ENCODE measurements around the gene MAST4. TPM values are rescaled to one million over a fixed set of nuclear protein-coding genes. Genes with fewer than 3 reads are reported as not detected.

The MAST4 gene
- total and polyA plus RNA-seq, 2 experiments from 2014 or later: 4.2 to 6.0 TPM

DNA sequence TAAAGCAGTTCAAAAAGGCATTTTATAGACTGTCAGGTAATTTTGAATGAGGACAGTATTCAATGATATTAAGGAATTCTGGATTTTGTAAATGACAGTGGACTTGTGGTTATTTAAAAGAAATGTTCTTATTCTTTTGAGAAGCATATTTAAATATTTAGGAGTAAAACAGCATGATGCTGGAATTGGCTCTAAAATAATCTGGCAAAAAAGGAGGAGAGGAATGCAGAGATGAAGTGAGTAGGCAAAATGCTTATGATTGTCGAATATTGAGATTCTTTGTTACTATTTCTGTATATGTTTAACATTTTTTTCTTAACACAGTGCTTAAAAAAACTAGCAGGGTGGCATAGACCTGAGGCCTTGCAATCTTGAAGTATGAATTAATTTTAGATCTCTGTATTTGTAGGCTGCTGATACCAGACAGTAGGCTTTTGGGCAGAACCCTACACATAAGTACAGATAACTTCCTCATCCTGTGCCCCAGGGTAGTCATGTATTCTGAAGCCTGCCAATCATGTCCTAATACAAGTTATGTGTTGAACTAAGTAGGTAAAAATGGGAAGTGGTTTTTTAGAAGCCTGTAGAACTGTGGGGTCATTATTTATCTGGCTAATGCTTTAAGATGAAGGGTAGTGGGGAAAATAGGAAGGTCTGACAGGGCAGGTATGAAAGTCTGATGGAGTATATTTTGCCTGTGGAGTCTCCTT lies 591.0 kb downstream of the MAST4 start:
- TF ChIP-seq EZH2phosphoT487 (IDR thresholded peaks at IDR 0.05; ENCODE audit: insufficient read depth, low read depth): no peak
- TF ChIP-seq EZH2 (IDR thresholded peaks at IDR 0.05; ENCODE audit: insufficient read depth, poor library complexity, severe bottlenecking): no peak
- H3K9ac ChIP-seq: no peak overlapping the region
- H3K4me2 ChIP-seq (ENCODE audit: unreplicated experiment): no peak overlapping the region
- 52 to 60% methylated on average over 1 of the region's 1 CpG for WGBS, 2 experiments (ENCODE audit: low coverage in 1 of 2, low lambda C conversion rate in 2 of 2, missing lambda C conversion rate in 2 of 2)
- H3K9me3 ChIP-seq (ENCODE audit: low read depth): no peaks in the 10 kb centered on the region
- H3K36me3 ChIP-seq (ENCODE audit: low read depth): no peaks in the 10 kb centered on the region
- no peaks in the 10 kb centered on the region for H3K27me3 ChIP-seq (replicated peaks; ENCODE audit: insufficient read depth)
- H2AFZ ChIP-seq: no peak overlapping the region
- in situ Hi-C loops (cut with MboI): no loop called here
- no peaks in the 10 kb centered on the region for H4K20me1 ChIP-seq (ENCODE audit: insufficient read depth)
- H3K27ac ChIP-seq: no peak overlapping the region
- H3K9me2 ChIP-seq (ENCODE audit: insufficient read depth): no peaks in the 10 kb centered on the region
- no peaks in the 10 kb centered on the region for H3F3A ChIP-seq (ENCODE audit: insufficient read depth)
- DNase-seq: no peak
- no peaks in the 10 kb centered on the region for H3K79me2 ChIP-seq (ENCODE audit: insufficient read depth)
- H3K4me3 ChIP-seq: no peak overlapping the region
- peaks cover 6% of the 10 kb centered on the region; the same call in 1 of the 2 replicates for H3K4me1 ChIP-seq (ENCODE audit: insufficient read depth)

DNA sequence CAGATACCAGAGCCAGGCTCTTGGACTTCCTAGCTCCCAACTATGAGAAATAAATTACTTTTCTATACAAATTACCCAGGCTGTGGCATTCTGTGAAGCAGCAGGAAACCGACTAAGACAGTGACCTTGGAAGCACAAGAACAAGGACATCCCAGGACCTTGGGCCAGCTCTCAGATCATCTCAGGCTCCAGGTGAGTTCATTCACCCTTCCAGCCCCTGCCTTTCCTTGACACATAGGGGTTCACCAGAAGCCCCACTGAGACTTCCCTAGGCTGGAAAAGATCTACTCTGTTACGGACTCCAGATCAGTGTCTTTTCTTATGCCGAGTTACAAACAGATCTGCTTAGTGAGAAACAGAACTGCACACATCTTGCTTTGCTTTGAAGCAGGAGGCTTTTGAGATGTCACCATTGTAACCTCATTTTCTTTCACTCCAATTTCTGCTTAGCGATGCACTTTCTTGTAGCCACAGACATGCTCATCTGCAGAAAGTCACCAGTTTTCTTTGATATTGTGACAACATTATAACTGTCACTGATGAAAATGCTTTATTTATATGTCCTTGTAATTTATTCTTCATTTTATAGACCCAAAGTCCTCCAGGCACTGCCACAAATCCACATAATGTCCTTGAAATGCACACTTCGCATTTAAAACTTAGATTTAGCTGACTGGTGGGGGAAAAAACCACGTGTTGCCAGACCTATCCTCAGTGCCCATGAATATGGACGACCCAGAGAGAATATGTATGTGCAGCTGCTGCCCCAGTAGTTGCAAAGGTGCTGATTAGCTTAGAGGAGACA lies 592.3 kb downstream of the MAST4 start:
- Histone ChIP-seq H3F3A (ENCODE audit: insufficient read depth) (no peaks in the 10 kb centered on the region), H4K20me1 (ENCODE audit: insufficient read depth) (no peaks in the 10 kb centered on the region), H3K4me3 (no peak overlapping the region), H3K4me2 (ENCODE audit: unreplicated experiment) (no peak overlapping the region), H3K27me3 (replicated peaks; ENCODE audit: insufficient read depth) (no peaks in the 10 kb centered on the region), H3K79me2 (ENCODE audit: insufficient read depth) (no peaks in the 10 kb centered on the region), H2AFZ (no peak overlapping the region), H3K9me2 (ENCODE audit: insufficient read depth) (no peaks in the 10 kb centered on the region), H3K9me3 (ENCODE audit: low read depth) (no peaks in the 10 kb centered on the region), H3K4me1 (ENCODE audit: insufficient read depth) (no peaks in the 10 kb centered on the region), H3K27ac (no peak overlapping the region), H3K9ac (no peak overlapping the region), H3K36me3 (ENCODE audit: low read depth) (no peaks in the 10 kb centered on the region)
- in situ Hi-C loops (cut with MboI): no loop called here
- TF ChIP-seq EZH2 (IDR thresholded peaks at IDR 0.05; ENCODE audit: insufficient read depth, poor library complexity, severe bottlenecking) (no peak), EZH2phosphoT487 (IDR thresholded peaks at IDR 0.05; ENCODE audit: insufficient read depth, low read depth) (no peak)
- WGBS, 2 experiments (ENCODE audit: low coverage in 1 of 2, low lambda C conversion rate in 2 of 2, missing lambda C conversion rate in 2 of 2): 67 to 68% methylated on average over 7 of the region's 7 CpGs
- no peak for DNase-seq

- Histone ChIP-seq H3K9ac (no peak overlapping the region), H3F3A (ENCODE audit: insufficient read depth) (no peaks in the 10 kb centered on the region), H3K4me1 (ENCODE audit: insufficient read depth) (no peaks in the 10 kb centered on the region), H4K20me1 (ENCODE audit: insufficient read depth) (no peaks in the 10 kb centered on the region), H3K4me3 (no peak overlapping the region), H3K4me2 (ENCODE audit: unreplicated experiment) (no peak overlapping the region), H3K27me3 (replicated peaks; ENCODE audit: insufficient read depth) (no peaks in the 10 kb centered on the region), H3K9me2 (ENCODE audit: insufficient read depth) (no peaks in the 10 kb centered on the region), H3K36me3 (ENCODE audit: low read depth) (no peaks in the 10 kb centered on the region), H2AFZ (no peak overlapping the region), H3K27ac (no peak overlapping the region), H3K79me2 (ENCODE audit: insufficient read depth) (no peaks in the 10 kb centered on the region), H3K9me3 (ENCODE audit: low read depth) (no peaks in the 10 kb centered on the region)
- no peak for DNase-seq
- WGBS, 2 experiments (ENCODE audit: low coverage in 1 of 2, low lambda C conversion rate in 2 of 2, missing lambda C conversion rate in 2 of 2): 95 to 98% methylated on average over 3 of the region's 3 CpGs
- in situ Hi-C loops (cut with MboI): no loop called here
- TF ChIP-seq EZH2 (IDR thresholded peaks at IDR 0.05; ENCODE audit: insufficient read depth, poor library complexity, severe bottlenecking) (no peak), EZH2phosphoT487 (IDR thresholded peaks at IDR 0.05; ENCODE audit: insufficient read depth, low read depth) (no peak)
These were observed 592.8 kb downstream of the MAST4 start for GRCh38 chr5:67189079-67189354.

DNA sequence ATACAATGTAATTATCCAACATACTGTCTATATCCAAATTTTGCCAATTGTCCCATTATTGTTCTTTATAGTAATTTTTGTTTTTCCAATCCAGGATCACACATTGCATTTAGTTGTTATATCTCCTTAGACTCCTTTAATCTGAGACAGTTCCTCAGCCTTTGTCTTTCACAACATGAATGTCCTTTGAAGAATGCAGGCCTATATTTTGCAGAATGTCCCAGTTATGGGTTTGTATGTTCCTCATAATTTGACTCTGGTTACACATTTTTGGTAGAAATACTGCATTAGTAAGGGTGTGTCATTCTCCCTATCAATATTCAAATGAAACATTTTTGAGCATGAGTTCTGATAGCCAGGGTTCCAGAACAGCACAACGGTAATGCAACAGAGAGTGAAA lies 593.7 kb downstream of the MAST4 start:
- Histone ChIP-seq H3K27ac (no peak overlapping the region), H3K4me3 (no peak overlapping the region), H4K20me1 (ENCODE audit: insufficient read depth) (no peaks in the 10 kb centered on the region), H3K9ac (no peak overlapping the region), H3K9me2 (ENCODE audit: insufficient read depth) (no peaks in the 10 kb centered on the region), H3K4me2 (ENCODE audit: unreplicated experiment) (no peak overlapping the region), H3F3A (ENCODE audit: insufficient read depth) (no peaks in the 10 kb centered on the region), H3K36me3 (ENCODE audit: low read depth) (no peaks in the 10 kb centered on the region), H3K4me1 (ENCODE audit: insufficient read depth) (no peaks in the 10 kb centered on the region), H3K9me3 (ENCODE audit: low read depth) (no peaks in the 10 kb centered on the region), H2AFZ (no peak overlapping the region), H3K27me3 (replicated peaks; ENCODE audit: insufficient read depth) (no peaks in the 10 kb centered on the region), H3K79me2 (ENCODE audit: insufficient read depth) (no peaks in the 10 kb centered on the region)
- 55 to 57% methylated on average over 1 of the region's 1 CpG for WGBS, 2 experiments (ENCODE audit: low coverage in 1 of 2, low lambda C conversion rate in 2 of 2, missing lambda C conversion rate in 2 of 2)
- no peak for DNase-seq
- in situ Hi-C loops (cut with MboI): no loop called here
- TF ChIP-seq EZH2phosphoT487 (IDR thresholded peaks at IDR 0.05; ENCODE audit: insufficient read depth, low read depth) (no peak), EZH2 (IDR thresholded peaks at IDR 0.05; ENCODE audit: insufficient read depth, poor library complexity, severe bottlenecking) (no peak)
